HepG2 (cell line): Measurements from ENCODE around the gene PHF10. TPM values are rescaled to one million over a fixed set of nuclear protein-coding genes. Genes with fewer than 3 reads are reported as not detected.
A peak's percentile ranks its signal among the peaks of the same experiment; 100 is the strongest.

ENCODE experiments used
- ETV5 ChIP-seq: IDR thresholded peaks from 2 replicates; pipeline ENCODE4 v1.6.1; 2018; ENCODE audit warnings: missing biosample characterization, missing genetic modification reagents, inconsistent platforms, borderline replicate concordance
- MAF1 ChIP-seq: sonication (generic); formaldehyde crosslinking; IDR thresholded peaks from 2 replicates; pipeline ENCODE4 v1.5.0; 2020; ENCODE audit warnings: missing genetic modification reagents, borderline replicate concordance
- NFATC3 ChIP-seq: sonication (generic); formaldehyde crosslinking; IDR thresholded peaks from 2 replicates; pipeline ENCODE4 v1.5.1; 2020; ENCODE audit warnings: mild to moderate bottlenecking, missing genetic modification reagents
- RFXANK ChIP-seq: IDR thresholded peaks from 2 replicates; pipeline ENCODE4 v1.6.1; 2016
- SAP130 ChIP-seq: IDR thresholded peaks from 2 replicates; pipeline ENCODE4 v1.6.1; 2016; ENCODE audit warnings: low read depth
- TARDBP ChIP-seq: sonication (generic); formaldehyde crosslinking; IDR thresholded peaks from 2 replicates; pipeline ENCODE4 v1.8.0; 2022; ENCODE audit warnings: mild to moderate bottlenecking, missing genetic modification reagents
- TBP ChIP-seq: sonication (generic); formaldehyde crosslinking; IDR thresholded peaks from 2 replicates; pipeline ENCODE4 v1.5.0; 2020; ENCODE audit warnings: missing genetic modification reagents
- ZC3H13 ChIP-seq: sonication (generic); formaldehyde crosslinking; IDR thresholded peaks from 2 replicates; pipeline ENCODE4 v1.8.1; 2023; ENCODE audit warnings: mild to moderate bottlenecking, missing genetic modification reagents, moderate library complexity
- ZKSCAN1 ChIP-seq: fragments of 150-350 bp; IDR thresholded peaks from 2 replicates; pipeline ENCODE4 v1.6.1; 2014; ENCODE audit warnings: low read length
- ZNF121 ChIP-seq: sonication (generic); formaldehyde crosslinking; IDR thresholded peaks from 2 replicates; pipeline ENCODE4 v1.5.0; 2020; ENCODE audit warnings: mild to moderate bottlenecking, missing genetic modification reagents
- ZNF124 ChIP-seq: sonication (generic); formaldehyde crosslinking; IDR thresholded peaks from 2 replicates; pipeline ENCODE4 v1.4.0; 2020; ENCODE audit warnings: missing genetic modification reagents
- ZNF230 ChIP-seq: sonication (generic); formaldehyde crosslinking; IDR thresholded peaks from 2 replicates; pipeline ENCODE4 v1.4.0; 2020; ENCODE audit warnings: mild to moderate bottlenecking, missing genetic modification reagents
- ZNF24 ChIP-seq: fragments of 450-650 bp; IDR thresholded peaks from 2 replicates; pipeline ENCODE4 v1.6.1; 2017; ENCODE audit warnings: antibody characterized with exemption, mild to moderate bottlenecking
- ZNF282 ChIP-seq: fragments of 450-650 bp; IDR thresholded peaks from 2 replicates; pipeline ENCODE4 v1.6.1; 2018; ENCODE audit not compliant: partially characterized antibody
- ZNF343 ChIP-seq: sonication (generic); formaldehyde crosslinking; IDR thresholded peaks from 2 replicates; pipeline ENCODE4 v1.4.0; 2020; ENCODE audit warnings: mild to moderate bottlenecking, missing genetic modification reagents
- ZNF556 ChIP-seq: sonication (generic); formaldehyde crosslinking; IDR thresholded peaks from 2 replicates; pipeline ENCODE4 v1.4.0; 2020; ENCODE audit warnings: mild to moderate bottlenecking, missing genetic modification reagents, borderline replicate concordance
- ZNF615 ChIP-seq: sonication (generic); formaldehyde crosslinking; IDR thresholded peaks from 2 replicates; pipeline ENCODE4 v1.5.0; 2020; ENCODE audit warnings: mild to moderate bottlenecking, missing genetic modification reagents, borderline replicate concordance
- ZNF788 ChIP-seq: sonication (generic); formaldehyde crosslinking; IDR thresholded peaks from 2 replicates; pipeline ENCODE4 v1.5.0; 2020; ENCODE audit warnings: mild to moderate bottlenecking, missing genetic modification reagents, borderline replicate concordance
- polyA plus RNA-seq, 8 experiments: library from polyadenylated mRNA; depleted of rRNA in 3 of 8; stranded (reverse) in 7 of 8; unstranded in 1 of 8; fragments of >200 nt; fragmentation: Illumina TruSeq in 4 of 8; extraction: Trizol in 4 of 8; gene quantifications; 2 replicates each; pipeline versions ENCODE4 v1.2.1 to v1.2.3, GENCODE V29; 2011 to 2016; ENCODE audit warnings: low read depth in 4 of 8, missing spikeins in 1 of 8, mixed read lengths in 1 of 8; ENCODE audit not compliant: insufficient read depth in 1 of 8
- total RNA-seq, 5 experiments: library from RNA; depleted of rRNA; stranded (reverse); fragments of >200 nt; fragmentation: Illumina TruSeq; extraction: Trizol; gene quantifications; 2 replicates each; pipeline ENCODE4 v1.2.3, GENCODE V29; 2016; ENCODE audit warnings: low read depth in 1 of 5
- TF ChIP-seq, protein P1 (sequence below): sonication (generic); formaldehyde crosslinking; IDR thresholded peaks from 2 replicates; pipeline ENCODE4 v1.8.1; 2023; ENCODE audit warnings: mild to moderate bottlenecking, missing genetic modification reagents
- TF ChIP-seq, protein P2 (sequence below): sonication (generic); formaldehyde crosslinking; conservative IDR thresholded peaks from 2 replicates; pipeline ENCODE4 v1.5.0; 2020; ENCODE audit warnings: missing genetic modification reagents
- TF ChIP-seq, protein P3 (sequence below): sonication (generic); formaldehyde crosslinking; IDR thresholded peaks from 2 replicates; pipeline ENCODE4 v1.8.0; 2022; ENCODE audit warnings: missing genetic modification reagents, mild to moderate bottlenecking, moderate library complexity, borderline replicate concordance
- TF ChIP-seq, protein P4 (sequence below): sonication (generic); formaldehyde crosslinking; IDR thresholded peaks from 2 replicates; pipeline ENCODE4 v1.5.1; 2020; ENCODE audit warnings: mild to moderate bottlenecking, missing genetic modification reagents

Gene PHF10
- total and polyA plus RNA-seq, 2 of the 13 experiments (the other 11 are each of a cell fraction or from before 2014, with no cell fraction given): 42.1 to 84.1 TPM

DNA sequence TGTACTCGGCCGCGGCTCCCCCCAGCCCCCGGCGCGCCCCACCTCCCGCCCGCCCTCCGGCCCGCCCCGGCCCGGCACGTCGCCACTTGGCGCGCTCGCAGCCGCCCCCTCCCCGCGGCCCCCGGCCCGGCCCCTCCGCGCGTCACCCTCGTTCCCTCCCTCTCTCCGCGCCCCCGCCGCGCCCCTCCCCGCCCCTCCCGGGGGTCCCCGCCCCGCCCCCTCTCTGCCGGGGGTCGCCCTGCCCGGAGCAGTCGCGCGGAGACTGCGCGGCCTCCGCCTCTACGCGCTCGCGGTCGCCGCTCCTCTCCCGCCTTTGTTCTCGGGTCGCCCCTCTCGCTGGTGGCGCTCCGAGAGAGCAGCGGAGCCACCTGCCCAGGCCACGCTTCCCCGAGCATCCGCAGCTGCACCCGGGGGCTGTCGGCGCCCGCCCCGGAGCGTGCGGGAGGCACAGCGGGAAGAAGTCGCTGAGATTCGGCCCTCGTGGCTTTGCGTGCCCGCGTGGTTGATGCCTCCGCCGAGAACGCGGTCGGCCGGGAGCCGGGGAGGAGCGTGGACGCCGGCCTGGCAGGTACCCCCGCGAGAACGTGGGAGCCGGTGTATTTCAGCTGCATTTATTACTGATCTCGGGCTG is at the start of gene PHF10 (continued):
- TF ChIP-seq ZNF788 (CRISPR knock-in tag) (0 out of 2 replicates have a peak, but pooled peaks have one; percentile 18), ZNF282 (no peak), TBP (CRISPR knock-in tag) (no peak), RFXANK (CRISPR knock-in tag) (no peak), ZNF615 (CRISPR knock-in tag) (no peak), ZNF121 (CRISPR knock-in tag) (no peak; the same call in 1 of the 2 replicates), ZKSCAN1 (no peak), TARDBP (CRISPR knock-in tag) (0 out of 2 replicates have a peak, but pooled peaks have one; percentile 68), NFATC3 (CRISPR knock-in tag) (peak; percentile 76; the same call in 1 of the 2 replicates), ZNF124 (CRISPR knock-in tag) (peak; percentile 56; the same call in 1 of the 2 replicates), ZC3H13 (CRISPR knock-in tag) (peak; percentile 97), ZNF230 (peak; percentile 91; the same call in 1 of the 2 replicates), SAP130 (CRISPR knock-in tag) (no peak), ZNF343 (no peak), ZNF24 (no peak), ZNF556 (CRISPR knock-in tag) (no peak), MAF1 (peak; percentile 16; the same call in 1 of the 2 replicates), ETV5 (CRISPR knock-in tag) (no peak)
- TF ChIP-seq, protein P1, sequence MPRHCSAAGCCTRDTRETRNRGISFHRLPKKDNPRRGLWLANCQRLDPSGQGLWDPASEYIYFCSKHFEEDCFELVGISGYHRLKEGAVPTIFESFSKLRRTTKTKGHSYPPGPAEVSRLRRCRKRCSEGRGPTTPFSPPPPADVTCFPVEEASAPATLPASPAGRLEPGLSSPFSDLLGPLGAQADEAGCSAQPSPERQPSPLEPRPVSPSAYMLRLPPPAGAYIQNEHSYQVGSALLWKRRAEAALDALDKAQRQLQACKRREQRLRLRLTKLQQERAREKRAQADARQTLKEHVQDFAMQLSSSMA (CRISPR knock-in tag): no peak; the same call in 1 of the 2 replicates
- TF ChIP-seq, protein P2, sequence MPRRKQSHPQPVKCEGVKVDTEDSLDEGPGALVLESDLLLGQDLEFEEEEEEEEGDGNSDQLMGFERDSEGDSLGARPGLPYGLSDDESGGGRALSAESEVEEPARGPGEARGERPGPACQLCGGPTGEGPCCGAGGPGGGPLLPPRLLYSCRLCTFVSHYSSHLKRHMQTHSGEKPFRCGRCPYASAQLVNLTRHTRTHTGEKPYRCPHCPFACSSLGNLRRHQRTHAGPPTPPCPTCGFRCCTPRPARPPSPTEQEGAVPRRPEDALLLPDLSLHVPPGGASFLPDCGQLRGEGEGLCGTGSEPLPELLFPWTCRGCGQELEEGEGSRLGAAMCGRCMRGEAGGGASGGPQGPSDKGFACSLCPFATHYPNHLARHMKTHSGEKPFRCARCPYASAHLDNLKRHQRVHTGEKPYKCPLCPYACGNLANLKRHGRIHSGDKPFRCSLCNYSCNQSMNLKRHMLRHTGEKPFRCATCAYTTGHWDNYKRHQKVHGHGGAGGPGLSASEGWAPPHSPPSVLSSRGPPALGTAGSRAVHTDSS: no peak
- TF ChIP-seq, protein P3, sequence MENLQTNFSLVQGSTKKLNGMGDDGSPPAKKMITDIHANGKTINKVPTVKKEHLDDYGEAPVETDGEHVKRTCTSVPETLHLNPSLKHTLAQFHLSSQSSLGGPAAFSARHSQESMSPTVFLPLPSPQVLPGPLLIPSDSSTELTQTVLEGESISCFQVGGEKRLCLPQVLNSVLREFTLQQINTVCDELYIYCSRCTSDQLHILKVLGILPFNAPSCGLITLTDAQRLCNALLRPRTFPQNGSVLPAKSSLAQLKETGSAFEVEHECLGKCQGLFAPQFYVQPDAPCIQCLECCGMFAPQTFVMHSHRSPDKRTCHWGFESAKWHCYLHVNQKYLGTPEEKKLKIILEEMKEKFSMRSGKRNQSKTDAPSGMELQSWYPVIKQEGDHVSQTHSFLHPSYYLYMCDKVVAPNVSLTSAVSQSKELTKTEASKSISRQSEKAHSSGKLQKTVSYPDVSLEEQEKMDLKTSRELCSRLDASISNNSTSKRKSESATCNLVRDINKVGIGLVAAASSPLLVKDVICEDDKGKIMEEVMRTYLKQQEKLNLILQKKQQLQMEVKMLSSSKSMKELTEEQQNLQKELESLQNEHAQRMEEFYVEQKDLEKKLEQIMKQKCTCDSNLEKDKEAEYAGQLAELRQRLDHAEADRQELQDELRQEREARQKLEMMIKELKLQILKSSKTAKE: peak; percentile 54
- TF ChIP-seq, protein P4, sequence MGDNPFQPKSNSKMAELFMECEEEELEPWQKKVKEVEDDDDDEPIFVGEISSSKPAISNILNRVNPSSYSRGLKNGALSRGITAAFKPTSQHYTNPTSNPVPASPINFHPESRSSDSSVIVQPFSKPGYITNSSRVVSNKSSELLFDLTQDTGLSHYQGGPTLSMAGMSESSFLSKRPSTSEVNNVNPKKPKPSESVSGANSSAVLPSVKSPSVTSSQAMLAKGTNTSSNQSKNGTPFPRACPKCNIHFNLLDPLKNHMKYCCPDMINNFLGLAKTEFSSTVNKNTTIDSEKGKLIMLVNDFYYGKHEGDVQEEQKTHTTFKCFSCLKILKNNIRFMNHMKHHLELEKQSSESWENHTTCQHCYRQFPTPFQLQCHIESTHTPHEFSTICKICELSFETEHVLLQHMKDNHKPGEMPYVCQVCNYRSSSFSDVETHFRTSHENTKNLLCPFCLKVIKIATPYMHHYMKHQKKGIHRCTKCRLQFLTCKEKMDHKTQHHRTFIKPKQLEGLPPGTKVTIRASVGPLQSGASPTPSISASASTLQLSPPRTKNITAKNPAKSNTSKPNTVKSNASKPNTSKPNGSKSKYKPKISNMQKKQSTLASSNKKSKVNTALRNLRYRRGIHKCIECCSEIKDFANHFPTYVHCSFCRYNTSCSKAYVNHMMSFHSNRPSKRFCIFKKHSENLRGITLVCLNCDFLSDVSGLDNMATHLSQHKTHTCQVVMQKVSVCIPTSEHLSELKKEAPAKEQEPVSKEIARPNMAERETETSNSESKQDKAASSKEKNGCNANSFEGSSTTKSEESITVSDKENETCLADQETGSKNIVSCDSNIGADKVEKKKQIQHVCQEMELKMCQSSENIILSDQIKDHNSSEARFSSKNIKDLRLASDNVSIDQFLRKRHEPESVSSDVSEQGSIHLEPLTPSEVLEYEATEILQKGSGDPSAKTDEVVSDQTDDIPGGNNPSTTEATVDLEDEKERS (CRISPR knock-in tag): peak; percentile 49; the same call in 1 of the 2 replicates
